ENCODE results near the gene R3HDM4. TPM values are rescaled to one million over a fixed set of nuclear protein-coding genes. Genes with fewer than 3 reads are reported as not detected.
"Not testable (repeated sequence)": the region's sequence is repeated elsewhere in the genome, so short reads cannot be mapped to it uniquely, and the experiment has no call there.

R3HDM4 gene
- polyA plus RNA-seq, 1 experiment = 24.0 TPM

- Histone ChIP-seq H3K4me3 (ENCODE audit: low read depth, low read length) (no peak overlapping the region), H3K9me3 (ENCODE audit: control insufficient read depth, insufficient read depth, low read length) (peaks cover 7% of the 10 kb centered on the region; the same call in 1 of the 2 replicates), H3K27ac (ENCODE audit: low read depth, low read length) (no peak overlapping the region), H3K27me3 (ENCODE audit: control insufficient read depth, insufficient read depth, low read length) (no peaks in the 10 kb centered on the region)
- no peak for TF ChIP-seq CTCF (IDR thresholded peaks at IDR 0.05; ENCODE audit: low read depth, low read length)
- no peak for DNase-seq (ENCODE audit: low read depth, low spot score)
- ChIA-PET POLR2A (interaction anchor here (0.5 to 0.6 kb wide), 2 partner anchors 119 to 371 kb away, joined by 5 to 6 read pairs; no protein-coding TSS in a partner anchor), CTCF (interaction anchor here (0.6 kb wide), 1 partner anchor 39 kb away, joined by 5 read pairs; no protein-coding TSS in a partner anchor)
These were observed 30.0 kb downstream of the R3HDM4 start for GRCh38 chr19:882871-883497.

GRCh38 chr19:881385-882071, 31.5 kb downstream of the R3HDM4 start:
- POLR2A ChIA-PET = interaction anchor here (0.5 to 1.0 kb wide), 2 partner anchors 11 to 138 kb away, joined by 4 to 5 read pairs; no protein-coding TSS in a partner anchor
- TF ChIP-seq CTCF (IDR thresholded peaks at IDR 0.05; ENCODE audit: low read depth, low read length) = no peak
- DNase-seq (ENCODE audit: low read depth, low spot score) = no peak
- peaks cover 7% of the 10 kb centered on the region; the same call in 1 of the 2 replicates for H3K9me3 ChIP-seq (ENCODE audit: control insufficient read depth, insufficient read depth, low read length)
- CTCF ChIA-PET = no interaction called here
- H3K27me3 ChIP-seq (ENCODE audit: control insufficient read depth, insufficient read depth, low read length) = no peaks in the 10 kb centered on the region
- no peak overlapping the region for H3K27ac ChIP-seq (ENCODE audit: low read depth, low read length)
- no peak overlapping the region for H3K4me3 ChIP-seq (ENCODE audit: low read depth, low read length)

GRCh38 chr19:879711-880438, 33.1 kb downstream of the R3HDM4 start:
- ChIA-PET CTCF (interaction anchor here (0.6 kb wide), 1 partner anchor 399 kb away, joined by 3 read pairs; no protein-coding TSS in a partner anchor), POLR2A (interaction anchor here (0.6 to 0.9 kb wide), 7 partner anchors 14 to 327 kb away, joined by 3 to 6 read pairs (median 3); partner anchors contain the start of gene RNU6-9)
- no peak for TF ChIP-seq CTCF (IDR thresholded peaks at IDR 0.05; ENCODE audit: low read depth, low read length)
- H3K27me3 ChIP-seq (ENCODE audit: control insufficient read depth, insufficient read depth, low read length) = no peaks in the 10 kb centered on the region
- H3K9me3 ChIP-seq (ENCODE audit: control insufficient read depth, insufficient read depth, low read length) = peaks cover 11% of the 10 kb centered on the region; the same call in 1 of the 2 replicates
- H3K4me3 ChIP-seq (ENCODE audit: low read depth, low read length) = no peak overlapping the region
- H3K27ac ChIP-seq (ENCODE audit: low read depth, low read length) = no peak overlapping the region
- DNase-seq (ENCODE audit: low read depth, low spot score) = no peak

- peaks cover 11% of the 10 kb centered on the region; the same call in 1 of the 2 replicates for H3K9me3 ChIP-seq (ENCODE audit: control insufficient read depth, insufficient read depth, low read length)
- H3K4me3 ChIP-seq (ENCODE audit: low read depth, low read length); H3K27ac ChIP-seq (ENCODE audit: low read depth, low read length); H3K27me3 ChIP-seq (ENCODE audit: control insufficient read depth, insufficient read depth, low read length); DNase-seq (ENCODE audit: low read depth, low spot score): not testable (repeated sequence)
- POLR2A ChIA-PET = interaction anchor here (0.6 to 0.9 kb wide), 7 partner anchors 11 to 328 kb away, joined by 3 to 6 read pairs (median 3); partner anchors contain the start of gene RNU6-9
- CTCF ChIA-PET = interaction anchor here (0.8 kb wide), 1 partner anchor 124 kb away, joined by 3 read pairs; no protein-coding TSS in a partner anchor
These were observed 34.1 kb downstream of the R3HDM4 start for GRCh38 chr19:878751-879561.

- H3K27me3 ChIP-seq (ENCODE audit: control insufficient read depth, insufficient read depth, low read length); DNase-seq (ENCODE audit: low read depth, low spot score); H3K27ac ChIP-seq (ENCODE audit: low read depth, low read length); H3K4me3 ChIP-seq (ENCODE audit: low read depth, low read length); POLR2A ChIA-PET: not testable (repeated sequence)
- H3K9me3 ChIP-seq (ENCODE audit: control insufficient read depth, insufficient read depth, low read length) = peaks cover 11% of the 10 kb centered on the region; the same call in 1 of the 2 replicates
- CTCF ChIA-PET = interaction anchor here (0.8 kb wide), 1 partner anchor 124 kb away, joined by 3 read pairs; no protein-coding TSS in a partner anchor
These were observed 34.9 kb downstream of the R3HDM4 start for GRCh38 chr19:877992-878660.
